ENCODE results near the gene BPIFB1.

BPIFB1 gene

GRCh38 chr20:33291830-33292355 is 8.9 kb downstream of the BPIFB1 start:
- DNase-seq = peak in 32 of 51 donors; percentile 1 to 68 (median 16)

- no peak for DNase-seq
These were observed 13.2 kb downstream of the BPIFB1 start for GRCh38 chr20:33296206-33296605.

GRCh38 chr20:33298391-33298790 is 15.4 kb downstream of the BPIFB1 start:
- DNase-seq = no peak

GRCh38 chr20:33299111-33299603 is 16.1 kb downstream of the BPIFB1 start:
- peak in 45 of 51 donors; percentile 6 to 77 (median 35) for DNase-seq

- no peak for DNase-seq
These were observed 18.3 kb downstream of the BPIFB1 start for GRCh38 chr20:33301192-33301930.

GRCh38 chr20:33303595-33303994 is 20.6 kb downstream of the BPIFB1 start:
- DNase-seq = no peak

- DNase-seq = no peak
These were observed 21.0 kb downstream of the BPIFB1 start for GRCh38 chr20:33304046-33304445.

GRCh38 chr20:33305589-33306057 is 22.6 kb downstream of the BPIFB1 start:
- DNase-seq = no peak

GRCh38 chr20:33306228-33306627 is 23.2 kb downstream of the BPIFB1 start:
- DNase-seq = no peak

- DNase-seq = no peak
These were observed 23.8 kb downstream of the BPIFB1 start for GRCh38 chr20:33306807-33307206.

GRCh38 chr20:33308668-33309067 is 25.7 kb downstream of the BPIFB1 start:
- no peak for DNase-seq

- no peak for DNase-seq
These were observed 26.6 kb downstream of the BPIFB1 start for GRCh38 chr20:33309631-33310030.

- DNase-seq = no peak
These were observed 27.4 kb downstream of the BPIFB1 start for GRCh38 chr20:33310327-33310899.

- no peak for DNase-seq
These were observed 28.0 kb downstream of the BPIFB1 start for GRCh38 chr20:33311011-33311410.

- no peak for DNase-seq
These were observed 29.0 kb downstream of the BPIFB1 start for GRCh38 chr20:33311996-33312395.

- no peak for DNase-seq
These were observed 29.6 kb downstream of the BPIFB1 start for GRCh38 chr20:33312583-33312982.

- DNase-seq = no peak
These were observed 30.8 kb downstream of the BPIFB1 start for GRCh38 chr20:33313686-33314314.

- no peak for DNase-seq
These were observed 33.3 kb downstream of the BPIFB1 start for GRCh38 chr20:33316343-33316742.

- DNase-seq = no peak
These were observed 33.9 kb downstream of the BPIFB1 start for GRCh38 chr20:33316958-33317357.

GRCh38 chr20:33317424-33318095 is 34.5 kb downstream of the BPIFB1 start:
- DNase-seq = no peak

- DNase-seq = no peak
These were observed 35.0 kb downstream of the BPIFB1 start for GRCh38 chr20:33318096-33318429.

- DNase-seq = no peak
These were observed 37.0 kb downstream of the BPIFB1 start for GRCh38 chr20:33320006-33320405.

Measured in hypothalamus (tissue), 51 donors.